ENCODE data around the gene RBMS1. TPM values are rescaled to one million over a fixed set of nuclear protein-coding genes. Genes with fewer than 3 reads are reported as not detected.
"Not testable (repeated sequence)": the region's sequence is repeated elsewhere in the genome, so short reads cannot be mapped to it uniquely, and the experiment has no call there.

RBMS1 gene
- total RNA-seq, 1 donor from 2014 or later = 148 TPM

- Histone ChIP-seq H3K79me2 (ENCODE audit: insufficient read depth, low read length) (peaks cover 46% of the 10 kb centered on the region), H3K36me3 (ENCODE audit: insufficient read depth, low read length) (no peaks in the 10 kb centered on the region), H3K4me2 (ENCODE audit: low read length) (no peak overlapping the region), H3K9ac (ENCODE audit: low read length) (no peak overlapping the region), H3K9me3 (ENCODE audit: insufficient read depth, low read depth, low read length) (peaks cover 3% of the 10 kb centered on the region), H2AFZ (ENCODE audit: low read depth, low read length) (no peak overlapping the region), H3K27me3 (ENCODE audit: insufficient read depth, low read length) (no peaks in the 10 kb centered on the region), H4K20me1 (ENCODE audit: insufficient read depth, low read length) (peaks cover 41% of the 10 kb centered on the region), H3K27ac (ENCODE audit: low read depth, low read length) (no peak overlapping the region), H3K4me3 (ENCODE audit: insufficient read depth, low read depth, low read length) (no peak overlapping the region), H3K4me1 (ENCODE audit: insufficient read depth, low read length) (no peaks in the 10 kb centered on the region)
- Mint-ChIP-seq H3K27me3 (ENCODE audit: low read depth, unreplicated experiment) (no peaks in the 10 kb centered on the region), H3K4me3 (ENCODE audit: unreplicated experiment) (no peak overlapping the region), H3K36me3 (ENCODE audit: low read depth, unreplicated experiment) (peaks cover 27% of the 10 kb centered on the region), H3K27ac (ENCODE audit: unreplicated experiment) (no peak overlapping the region), H3K9me3 (ENCODE audit: unreplicated experiment) (peaks cover 15% of the 10 kb centered on the region), H3K4me1 (ENCODE audit: low read depth, unreplicated experiment) (peaks cover 14% of the 10 kb centered on the region)
- FAIRE-seq = no peak
- DNase-seq (ENCODE audit: low read depth) = no peak
- no peak for TF ChIP-seq EZH2 (IDR thresholded peaks at IDR 0.05; ENCODE audit: insufficient read depth, low read length)
- TF ChIP-seq, protein P1, sequence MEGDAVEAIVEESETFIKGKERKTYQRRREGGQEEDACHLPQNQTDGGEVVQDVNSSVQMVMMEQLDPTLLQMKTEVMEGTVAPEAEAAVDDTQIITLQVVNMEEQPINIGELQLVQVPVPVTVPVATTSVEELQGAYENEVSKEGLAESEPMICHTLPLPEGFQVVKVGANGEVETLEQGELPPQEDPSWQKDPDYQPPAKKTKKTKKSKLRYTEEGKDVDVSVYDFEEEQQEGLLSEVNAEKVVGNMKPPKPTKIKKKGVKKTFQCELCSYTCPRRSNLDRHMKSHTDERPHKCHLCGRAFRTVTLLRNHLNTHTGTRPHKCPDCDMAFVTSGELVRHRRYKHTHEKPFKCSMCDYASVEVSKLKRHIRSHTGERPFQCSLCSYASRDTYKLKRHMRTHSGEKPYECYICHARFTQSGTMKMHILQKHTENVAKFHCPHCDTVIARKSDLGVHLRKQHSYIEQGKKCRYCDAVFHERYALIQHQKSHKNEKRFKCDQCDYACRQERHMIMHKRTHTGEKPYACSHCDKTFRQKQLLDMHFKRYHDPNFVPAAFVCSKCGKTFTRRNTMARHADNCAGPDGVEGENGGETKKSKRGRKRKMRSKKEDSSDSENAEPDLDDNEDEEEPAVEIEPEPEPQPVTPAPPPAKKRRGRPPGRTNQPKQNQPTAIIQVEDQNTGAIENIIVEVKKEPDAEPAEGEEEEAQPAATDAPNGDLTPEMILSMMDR (IDR thresholded peaks at IDR 0.05; ENCODE audit: insufficient read depth, low read depth, low read length) = no peak
These were observed 51.0 kb downstream of the RBMS1 start for GRCh38 chr2:160442603-160443002.

GRCh38 chr2:160440888-160441287, 52.7 kb downstream of the RBMS1 start:
- DNase-seq (ENCODE audit: low read depth) = no peak
- H2AFZ ChIP-seq (ENCODE audit: low read depth, low read length) = no peak overlapping the region
- no peak overlapping the region for H3K4me3 ChIP-seq (ENCODE audit: insufficient read depth, low read depth, low read length)
- Mint-ChIP-seq H3K27ac (ENCODE audit: unreplicated experiment) (no peak overlapping the region), H3K4me1 (ENCODE audit: low read depth, unreplicated experiment) (peaks cover 10% of the 10 kb centered on the region), H3K36me3 (ENCODE audit: low read depth, unreplicated experiment) (peaks cover 27% of the 10 kb centered on the region), H3K9me3 (ENCODE audit: unreplicated experiment) (peaks cover 15% of the 10 kb centered on the region), H3K27me3 (ENCODE audit: low read depth, unreplicated experiment) (no peaks in the 10 kb centered on the region), H3K4me3 (ENCODE audit: unreplicated experiment) (no peak overlapping the region)
- H3K79me2 ChIP-seq (ENCODE audit: insufficient read depth, low read length) = peaks cover 47% of the 10 kb centered on the region
- no peak overlapping the region for H3K4me2 ChIP-seq (ENCODE audit: low read length)
- H3K27ac ChIP-seq (ENCODE audit: low read depth, low read length) = no peak overlapping the region
- H3K9me3 ChIP-seq (ENCODE audit: insufficient read depth, low read depth, low read length) = peaks cover 3% of the 10 kb centered on the region
- no peak for TF ChIP-seq EZH2 (IDR thresholded peaks at IDR 0.05; ENCODE audit: insufficient read depth, low read length)
- TF ChIP-seq, protein P1 (IDR thresholded peaks at IDR 0.05; ENCODE audit: insufficient read depth, low read depth, low read length) = no peak
- H3K9ac ChIP-seq (ENCODE audit: low read length) = no peak overlapping the region
- H3K36me3 ChIP-seq (ENCODE audit: insufficient read depth, low read length) = no peaks in the 10 kb centered on the region
- no peak for FAIRE-seq
- no peaks in the 10 kb centered on the region for H3K4me1 ChIP-seq (ENCODE audit: insufficient read depth, low read length)
- peaks cover 38% of the 10 kb centered on the region for H4K20me1 ChIP-seq (ENCODE audit: insufficient read depth, low read length)
- H3K27me3 ChIP-seq (ENCODE audit: insufficient read depth, low read length) = no peaks in the 10 kb centered on the region

DNA sequence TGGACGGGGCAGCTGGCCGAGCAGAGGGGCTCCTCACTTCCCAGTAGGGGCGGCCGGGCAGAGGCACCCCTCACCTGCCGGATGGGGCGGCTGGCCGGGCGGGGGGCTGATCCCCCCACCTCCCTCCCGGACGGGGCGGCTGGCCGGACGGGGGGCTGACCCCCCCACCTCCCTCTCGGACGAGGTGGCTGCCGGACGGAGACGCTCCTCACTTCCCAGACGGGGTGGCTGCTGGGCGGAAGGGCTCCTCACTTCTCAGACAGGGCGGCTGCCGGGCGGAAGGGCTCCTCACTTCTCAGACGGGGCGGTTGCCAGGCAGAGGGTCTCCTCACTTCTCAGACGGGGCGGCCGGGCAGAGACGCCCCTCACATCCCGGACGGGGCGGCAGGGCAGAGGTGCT, 54.6 kb downstream of the RBMS1 start:
- DNase-seq (ENCODE audit: low read depth); H3K4me1 ChIP-seq (ENCODE audit: insufficient read depth, low read length); H3K27ac Mint-ChIP-seq (ENCODE audit: unreplicated experiment); H3K9me3 ChIP-seq (ENCODE audit: insufficient read depth, low read depth, low read length); H3K27ac ChIP-seq (ENCODE audit: low read depth, low read length); H3K27me3 Mint-ChIP-seq (ENCODE audit: low read depth, unreplicated experiment); H3K36me3 ChIP-seq (ENCODE audit: insufficient read depth, low read length); H3K9ac ChIP-seq (ENCODE audit: low read length); H2AFZ ChIP-seq (ENCODE audit: low read depth, low read length); H3K4me3 ChIP-seq (ENCODE audit: insufficient read depth, low read depth, low read length); H3K27me3 ChIP-seq (ENCODE audit: insufficient read depth, low read length); H3K4me3 Mint-ChIP-seq (ENCODE audit: unreplicated experiment); H3K4me2 ChIP-seq (ENCODE audit: low read length); FAIRE-seq: not testable (repeated sequence)
- peaks cover 31% of the 10 kb centered on the region for H4K20me1 ChIP-seq (ENCODE audit: insufficient read depth, low read length)
- Mint-ChIP-seq H3K4me1 (ENCODE audit: low read depth, unreplicated experiment) (peaks cover 12% of the 10 kb centered on the region), H3K9me3 (ENCODE audit: unreplicated experiment) (peaks cover 15% of the 10 kb centered on the region), H3K36me3 (ENCODE audit: low read depth, unreplicated experiment) (peaks cover 30% of the 10 kb centered on the region)
- peaks cover 50% of the 10 kb centered on the region for H3K79me2 ChIP-seq (ENCODE audit: insufficient read depth, low read length)
